Stimulated activated CD4-positive, alpha-beta T cell treated with anti-CD3 and anti-CD28 coated beads, Interleukin-1b, Interleukin-23, amount 100 ng/mL, for 4 hours (primary cell): ENCODE data around the gene PON3.
"Not testable (repeated sequence)": the region's sequence is repeated elsewhere in the genome, so short reads cannot be mapped to it uniquely, and the experiment has no call there.

Experiments
- DNase-seq, 2 donors: peaks; one replicate each; pipeline ENCODE4 v3.0.0-alpha.2; 2020; ENCODE audit warnings: low read depth in 2 of 2

The PON3 gene

DNA sequence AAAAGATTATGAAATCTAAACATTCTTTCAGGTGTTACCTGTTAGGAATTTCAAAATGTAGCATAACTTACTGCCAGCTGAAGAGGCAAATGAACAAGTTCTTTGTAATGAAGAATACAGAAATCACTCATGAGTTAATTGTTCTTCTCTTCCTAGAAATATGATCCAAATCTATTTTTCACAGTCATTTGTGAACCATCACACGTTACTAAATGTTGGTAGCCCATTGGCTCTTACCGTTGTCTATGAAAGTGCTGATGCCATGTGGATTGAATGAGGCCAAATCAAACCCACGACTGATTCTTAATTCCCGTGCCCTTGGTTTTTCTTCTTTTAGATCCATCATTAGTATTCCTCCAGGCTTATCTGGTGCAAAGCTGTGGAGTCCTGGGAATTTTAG is 15.9 kb upstream of the PON3 start:
- DNase-seq = no peak

DNA sequence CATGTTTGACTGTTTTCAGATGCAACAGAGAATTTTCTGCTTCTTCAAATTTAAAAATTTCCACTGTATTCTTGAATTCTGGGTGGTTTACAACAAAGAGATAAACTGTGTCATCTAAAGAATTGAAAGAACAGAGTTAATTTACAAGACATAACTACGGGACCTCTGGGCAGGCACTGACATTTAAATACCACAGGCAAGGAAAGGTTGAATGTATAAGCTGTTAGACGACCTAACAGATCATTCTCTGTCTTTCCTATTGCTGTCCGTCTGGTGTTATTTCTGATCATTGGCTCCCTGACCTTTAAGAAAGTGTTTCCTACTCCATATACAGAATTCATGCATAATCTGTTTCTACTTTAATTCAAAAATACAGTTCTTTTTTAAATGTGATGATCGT is 15.5 kb upstream of the PON3 start:
- no peak for DNase-seq

DNA sequence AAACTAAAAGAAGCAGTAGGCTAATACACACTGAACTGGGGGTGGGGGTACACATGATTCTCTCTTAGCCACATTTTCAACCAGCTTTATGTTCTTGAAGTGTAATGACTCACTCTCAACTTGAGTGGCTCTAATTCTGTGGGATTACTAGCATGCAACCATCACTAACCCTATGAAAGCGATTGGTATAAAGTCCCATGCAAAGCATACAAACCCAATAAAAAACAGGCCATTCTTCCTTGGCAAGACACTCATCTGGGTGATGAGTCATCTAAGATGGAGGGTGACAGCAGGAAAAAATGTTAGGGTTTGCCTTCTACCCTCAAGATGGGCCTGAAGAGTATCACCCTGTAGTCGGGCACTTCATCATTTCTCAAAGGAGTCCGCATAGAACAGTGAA is 14.9 kb upstream of the PON3 start:
- no peak for DNase-seq

GRCh38 chr7:95407751-95408150 is 11.6 kb upstream of the PON3 start:
- DNase-seq = no peak

DNA sequence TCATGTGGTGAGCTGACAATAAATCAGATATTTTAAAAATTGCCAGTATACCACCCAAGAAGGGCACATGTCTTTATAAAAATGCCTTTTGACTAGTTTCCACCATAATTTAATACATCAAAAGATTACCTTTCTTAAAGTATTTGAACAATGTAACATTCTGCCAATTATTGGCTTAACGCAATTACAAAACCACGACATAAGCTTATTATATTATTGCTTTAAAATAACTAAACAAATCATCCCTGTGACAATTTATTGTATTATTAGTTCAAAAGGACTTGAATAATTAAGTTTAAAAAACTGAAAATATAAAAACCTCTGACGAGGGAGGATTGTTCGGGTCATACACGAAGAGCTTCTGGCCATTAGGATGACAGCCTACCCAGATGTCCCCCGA is 9.6 kb upstream of the PON3 start:
- no peak for DNase-seq

GRCh38 chr7:95405208-95405607 is 9.0 kb upstream of the PON3 start:
- DNase-seq = no peak

DNA sequence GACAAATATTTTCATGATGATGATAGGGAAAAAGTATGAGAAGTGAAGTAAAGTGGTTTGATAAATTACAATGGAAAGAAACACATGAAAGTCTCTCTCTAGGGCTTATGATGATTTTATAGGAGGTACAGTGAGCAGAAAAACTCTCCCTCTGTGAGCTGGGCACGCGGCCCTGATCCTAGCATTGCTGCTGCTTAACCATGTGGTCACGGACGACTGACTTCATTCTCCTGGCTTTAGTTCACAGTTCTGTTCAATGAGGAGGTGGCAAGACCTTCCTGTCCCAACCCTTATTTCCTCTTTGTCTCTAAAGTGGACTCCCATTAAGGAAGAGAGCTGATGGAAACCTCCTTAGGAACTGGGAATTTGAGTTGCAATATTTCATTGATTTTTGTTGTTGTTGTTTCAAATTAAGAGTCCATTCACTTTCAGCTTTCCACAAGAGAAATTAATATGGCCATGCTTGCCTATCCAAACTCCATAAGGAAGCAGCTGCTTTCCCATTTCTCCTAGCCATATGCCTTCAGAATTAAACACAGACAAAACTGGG is 8.2 kb upstream of the PON3 start:
- no peak for DNase-seq

- DNase-seq = no peak
These were observed 2.2 kb upstream of the PON3 start for GRCh38 chr7:95398155-95398940.

DNA sequence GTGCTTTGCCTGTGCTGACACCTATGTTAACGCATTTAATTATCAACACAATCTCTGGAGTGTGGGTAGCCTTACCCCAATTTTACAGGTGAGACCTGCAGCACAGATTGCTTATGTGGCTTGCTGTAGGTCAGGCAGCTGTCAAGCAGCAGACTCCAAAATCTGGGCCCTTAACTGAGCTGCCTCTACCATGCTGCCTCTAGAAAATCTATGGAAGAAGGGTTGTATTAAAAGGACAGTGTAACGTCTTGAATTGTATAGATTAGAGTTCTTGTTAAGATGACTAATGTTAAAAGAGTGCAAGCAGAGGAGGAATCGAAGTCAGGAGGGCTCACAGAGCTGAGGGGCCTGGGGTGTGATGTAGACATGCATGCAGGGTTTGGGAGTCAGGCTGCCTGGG is 1.2 kb upstream of the PON3 start:
- DNase-seq = no peak

GRCh38 chr7:95395755-95396135 is 430 bp downstream of the PON3 start:
- no peak for DNase-seq

GRCh38 chr7:95394370-95394769 is 1.8 kb downstream of the PON3 start:
- no peak for DNase-seq

- DNase-seq = no peak
These were observed 4.4 kb downstream of the PON3 start for GRCh38 chr7:95391761-95392160.

DNA sequence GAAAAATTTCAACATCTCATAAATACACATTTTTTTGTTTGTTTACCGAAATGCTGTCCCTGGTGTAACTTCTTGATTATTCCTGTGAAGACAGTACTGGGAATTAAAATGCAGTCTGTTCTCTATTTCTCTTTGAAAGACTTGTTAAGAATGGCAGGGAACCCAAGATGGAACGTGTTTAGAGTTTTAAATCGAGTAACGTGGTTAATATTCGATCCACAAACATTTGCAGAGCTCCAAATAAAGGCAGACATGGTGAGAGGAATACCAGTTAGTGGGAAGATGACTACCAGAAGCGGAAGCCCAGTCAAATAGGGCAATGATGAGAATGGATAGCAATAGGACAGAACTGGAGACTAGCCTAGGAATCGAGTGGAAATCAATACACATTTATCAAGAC is 6.7 kb downstream of the PON3 start:
- DNase-seq = no peak

GRCh38 chr7:95379457-95379856 is 16.7 kb downstream of the PON3 start:
- DNase-seq = not testable (repeated sequence)

DNA sequence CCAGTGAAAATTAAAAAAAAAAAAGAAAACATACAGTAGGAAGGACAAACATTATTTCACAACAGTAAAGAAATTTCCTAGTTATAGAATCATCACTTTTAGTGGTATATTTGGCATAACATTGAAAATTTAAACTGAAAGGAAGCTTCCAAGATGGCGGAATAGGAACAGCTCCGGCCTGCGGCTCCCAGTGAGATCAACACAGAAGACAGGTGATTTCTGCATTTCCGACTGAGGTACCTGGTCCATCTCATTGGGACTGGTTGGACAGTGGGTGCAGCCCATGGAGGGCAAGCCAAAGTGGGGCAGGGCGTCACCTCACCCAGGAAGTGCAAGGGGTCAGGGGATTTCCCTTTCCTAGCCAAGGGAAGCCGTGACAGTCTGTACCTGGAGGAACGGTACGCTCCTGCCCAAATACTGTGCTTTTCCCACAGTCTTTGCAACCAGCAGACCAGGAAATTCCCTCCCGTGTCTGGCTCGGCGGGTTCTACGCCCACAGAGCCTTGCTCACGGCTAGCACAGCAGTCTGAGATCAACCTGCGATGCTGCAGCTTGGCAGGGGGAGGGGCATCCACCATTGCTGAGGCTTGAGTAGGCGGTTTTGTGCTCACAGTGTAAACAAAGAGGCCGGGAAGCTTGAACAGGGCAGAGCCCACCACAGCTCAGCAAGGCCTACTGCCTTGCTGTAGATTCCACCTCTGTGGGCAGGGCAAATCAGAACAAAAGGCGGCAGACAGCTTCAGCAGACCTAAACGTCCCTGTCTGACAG is 19.4 kb downstream of the PON3 start:
- DNase-seq = no peak

DNA sequence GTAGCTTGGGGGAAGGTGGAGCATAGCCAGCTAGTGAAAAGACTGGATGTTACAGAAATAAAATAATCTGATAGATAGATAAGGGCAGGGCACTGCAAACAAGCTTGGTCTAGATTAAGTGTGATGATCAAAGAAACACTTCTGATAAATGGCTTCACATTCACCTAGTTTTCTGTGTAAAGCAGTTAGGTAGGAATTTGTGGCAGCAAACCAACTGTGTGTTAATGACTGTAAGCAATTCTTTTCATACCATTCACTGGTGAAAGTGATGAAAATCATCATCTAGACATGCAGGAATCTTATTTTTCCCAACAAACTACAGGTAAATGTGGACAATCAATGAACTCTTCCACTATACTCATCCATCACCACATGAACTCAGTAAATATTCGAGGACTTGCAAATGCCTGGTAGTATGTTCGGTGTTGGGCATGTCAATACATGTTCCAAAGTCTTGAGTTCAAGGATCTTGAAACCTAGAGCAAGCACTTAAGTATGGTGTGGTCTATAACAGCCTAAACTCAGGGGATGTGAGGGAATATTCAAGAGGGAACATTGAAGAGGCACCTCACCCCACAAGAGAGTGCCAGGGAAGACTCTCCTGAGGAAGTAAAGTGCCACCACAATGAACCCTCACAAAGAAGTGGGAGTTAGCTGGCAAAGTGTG is 20.5 kb downstream of the PON3 start:
- no peak for DNase-seq

DNA sequence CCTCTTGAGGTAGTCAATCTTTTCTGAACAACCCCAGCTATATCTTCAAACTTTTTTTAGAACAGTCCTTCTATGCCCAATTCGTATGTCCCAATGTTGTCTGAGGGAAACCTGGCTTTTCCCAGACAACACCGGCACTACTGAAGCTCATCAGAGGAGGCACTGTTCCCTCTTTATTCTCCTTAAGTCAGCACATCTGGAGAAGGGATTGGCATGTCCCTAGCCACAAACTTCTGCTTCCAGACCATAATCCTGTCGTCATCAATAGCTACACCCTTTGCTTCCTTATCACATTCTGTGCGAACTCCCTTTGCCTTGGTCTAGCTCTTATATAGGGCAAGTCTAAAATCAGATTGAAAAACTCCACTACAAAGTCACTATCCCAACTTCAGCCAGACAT is 22.9 kb downstream of the PON3 start:
- DNase-seq = no peak

DNA sequence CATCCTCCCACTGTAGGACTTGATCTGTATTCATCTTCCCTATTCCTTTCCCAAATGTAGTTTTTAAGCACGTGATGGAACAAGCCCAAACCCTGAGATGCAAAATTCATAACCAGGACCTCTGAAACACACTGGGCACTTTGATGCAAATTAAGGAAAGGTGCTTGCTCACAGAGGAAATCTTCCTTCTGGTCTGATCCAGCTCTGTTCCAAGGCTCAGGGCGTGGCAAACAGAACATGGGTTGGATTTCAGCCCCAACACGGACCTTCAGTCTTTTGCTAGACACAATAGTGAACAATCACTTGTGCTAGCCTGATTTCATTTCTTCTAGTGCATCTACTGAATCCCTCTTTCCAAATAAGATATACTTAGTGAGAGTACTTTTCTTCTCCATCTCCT is 27.9 kb downstream of the PON3 start:
- DNase-seq = no peak

GRCh38 chr7:95367606-95368005 is 28.6 kb downstream of the PON3 start:
- no peak for DNase-seq

DNA sequence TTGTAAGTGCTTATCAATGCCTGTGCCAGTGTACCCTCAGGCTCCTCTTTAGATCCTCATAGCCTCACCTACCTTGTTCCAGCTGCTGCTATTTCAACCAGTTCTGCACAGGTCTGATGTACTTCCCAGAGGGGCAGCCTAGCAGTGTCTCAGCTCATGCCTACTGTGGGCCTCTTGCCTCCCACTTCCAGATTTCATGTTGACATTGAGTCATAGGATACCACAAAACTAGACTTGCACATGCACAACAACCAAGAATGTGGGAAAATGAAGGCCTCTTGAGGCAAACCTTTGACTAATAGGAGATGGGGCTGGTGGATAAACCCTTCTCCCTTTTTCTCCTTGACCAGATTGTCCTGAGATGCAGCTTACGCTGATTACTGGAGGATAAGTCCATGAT is 31.0 kb downstream of the PON3 start:
- DNase-seq = no peak

DNA sequence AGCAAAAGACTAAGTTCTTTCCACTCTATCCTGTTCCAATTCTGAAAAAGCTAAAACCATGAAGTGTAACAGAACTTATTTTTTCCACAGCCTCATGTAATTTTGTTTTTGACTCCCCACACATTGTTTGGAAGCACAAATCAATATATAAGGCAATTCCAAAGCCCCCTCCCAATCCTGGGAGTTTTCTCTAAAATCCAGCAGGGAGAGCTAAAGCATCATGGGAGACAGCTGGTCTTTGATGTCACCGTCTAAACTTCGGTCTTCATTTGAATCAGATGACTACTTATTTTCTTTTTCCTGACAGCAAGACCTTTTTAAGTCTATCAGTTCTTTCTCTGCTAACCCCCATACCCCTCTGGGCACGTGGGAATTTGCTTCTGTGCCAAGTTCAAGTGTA is 38.6 kb downstream of the PON3 start:
- no peak for DNase-seq

GRCh38 chr7:95342642-95343307 is 53.4 kb downstream of the PON3 start:
- no peak for DNase-seq
